Fibroblast of skin of abdomen (primary cell): Measurements from ENCODE around the gene BMP2K.
"Not testable (repeated sequence)": the region's sequence is repeated elsewhere in the genome, so short reads cannot be mapped to it uniquely, and the experiment has no call there.

Source experiments
- DNase-seq: peaks from one replicate; pipeline ENCODE4 v3.0.0-alpha.2; 2013

The BMP2K gene

DNA sequence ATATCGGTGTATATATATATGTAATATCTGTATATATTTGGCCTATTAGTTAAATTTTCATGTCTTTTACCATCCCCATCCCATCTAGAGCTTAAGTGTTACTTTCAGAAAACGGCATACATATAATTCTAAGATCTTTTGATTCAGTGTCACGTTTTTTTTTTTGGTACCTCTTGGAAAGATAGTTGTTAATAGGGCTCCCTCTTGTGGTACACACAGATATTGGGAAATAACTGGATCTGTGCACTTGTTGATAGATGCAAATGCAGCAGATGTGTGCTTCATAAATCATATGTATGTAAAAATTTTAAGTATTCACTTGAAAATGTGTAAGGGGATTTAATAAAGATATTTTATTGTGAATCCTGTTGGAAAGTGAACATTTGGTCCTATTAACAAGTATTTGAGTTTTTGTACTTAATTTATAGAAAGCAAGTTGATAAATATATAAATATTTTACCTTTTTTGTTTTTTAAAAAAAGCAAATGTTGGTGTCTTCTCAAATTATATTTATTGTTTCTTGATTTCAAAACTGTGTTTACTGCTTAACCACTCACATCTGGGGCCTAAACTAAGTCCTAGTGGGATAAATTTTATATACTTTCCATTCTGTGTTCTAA lies 88.4 kb downstream of the BMP2K start:
- peak; percentile 77 for DNase-seq

DNA sequence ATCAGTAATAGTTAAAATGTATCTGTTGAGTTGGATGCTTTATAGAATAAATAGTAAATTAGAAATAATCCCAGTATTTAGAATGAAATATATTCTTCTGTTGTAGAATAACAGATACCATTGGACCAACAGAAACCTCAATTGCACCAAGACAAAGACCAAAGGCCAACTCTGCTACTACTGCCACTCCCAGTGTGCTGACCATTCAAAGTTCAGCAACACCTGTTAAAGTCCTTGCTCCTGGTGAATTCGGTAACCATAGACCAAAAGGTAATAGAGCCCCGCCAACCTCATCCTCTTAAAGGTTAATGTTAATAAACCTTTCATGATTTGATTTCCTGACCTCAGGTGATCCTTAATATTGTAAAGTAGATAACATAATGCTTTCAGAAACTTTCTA lies 89.3 kb downstream of the BMP2K start:
- no peak for DNase-seq

DNA sequence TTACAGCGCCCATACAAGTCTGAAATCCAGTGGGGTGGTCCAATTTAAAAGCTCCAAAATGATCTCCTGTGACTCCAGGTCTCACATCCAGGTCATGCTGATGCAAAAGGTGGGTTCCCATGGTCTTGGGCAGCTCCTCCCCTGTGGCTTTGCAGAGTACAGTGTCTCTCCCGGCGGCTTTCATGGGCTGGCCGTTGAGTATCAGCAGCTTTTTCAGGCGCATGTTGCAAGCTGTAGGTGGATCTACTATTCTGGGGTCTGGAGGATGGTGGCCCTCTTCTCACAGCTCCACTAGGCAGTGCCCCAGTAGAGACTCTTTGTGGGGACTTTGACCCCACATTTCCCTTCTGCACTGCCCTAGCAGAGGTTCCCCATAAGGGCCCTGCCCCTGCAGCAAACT lies 92.6 kb downstream of the BMP2K start:
- not testable (repeated sequence) for DNase-seq

DNA sequence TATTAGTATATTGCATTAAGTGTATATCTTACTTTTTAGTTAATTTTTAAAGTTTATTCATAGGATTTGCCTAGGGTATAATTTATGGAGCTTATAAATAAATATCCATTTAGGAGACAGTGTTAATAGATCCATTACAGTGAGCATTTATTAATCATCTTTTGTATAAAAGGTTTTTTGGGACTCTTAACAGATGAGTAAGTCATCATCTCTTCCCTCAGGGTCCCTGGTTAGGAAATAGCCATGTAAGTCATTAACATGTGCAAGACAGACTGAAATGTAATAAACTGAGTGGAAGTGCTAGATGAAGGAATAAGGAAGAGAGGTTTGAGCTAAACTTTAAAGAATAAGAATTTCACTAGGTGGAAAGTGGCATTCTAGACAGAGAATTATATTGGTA lies 93.9 kb downstream of the BMP2K start:
- no peak for DNase-seq

DNA sequence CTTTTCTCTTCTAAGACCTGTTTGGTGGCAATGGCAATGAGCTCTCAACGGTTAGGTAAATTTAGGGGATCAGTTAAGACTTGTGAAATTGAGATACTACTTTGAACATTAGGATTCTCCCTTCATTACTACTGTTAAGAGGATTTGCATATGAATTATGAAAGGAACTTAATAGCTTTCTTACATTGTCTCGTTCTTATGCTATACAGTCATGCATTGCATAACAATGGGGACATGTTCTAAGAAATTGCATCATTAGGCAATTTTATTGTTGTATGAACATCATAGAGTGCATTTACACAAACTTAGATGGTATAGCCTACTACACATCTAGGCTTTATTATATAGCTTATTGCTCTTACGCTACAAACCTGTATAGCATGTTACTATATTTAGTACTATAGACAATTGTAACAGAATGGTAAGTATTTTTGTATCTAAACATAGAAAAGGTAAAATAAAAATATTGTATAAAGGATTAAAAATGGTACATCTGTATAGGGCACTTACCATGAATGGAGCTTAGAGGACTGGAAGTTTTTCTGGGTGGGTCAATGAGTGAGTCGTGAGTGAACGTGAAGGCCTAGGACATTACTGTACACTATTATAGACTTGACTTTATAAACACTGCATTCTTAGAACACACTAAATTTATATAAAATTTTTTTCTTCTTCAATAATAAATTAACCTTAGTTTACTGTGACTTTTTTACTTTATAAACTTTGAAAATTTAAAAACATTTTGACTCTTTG lies 100.6 kb downstream of the BMP2K start:
- DNase-seq = peak; percentile 10

DNA sequence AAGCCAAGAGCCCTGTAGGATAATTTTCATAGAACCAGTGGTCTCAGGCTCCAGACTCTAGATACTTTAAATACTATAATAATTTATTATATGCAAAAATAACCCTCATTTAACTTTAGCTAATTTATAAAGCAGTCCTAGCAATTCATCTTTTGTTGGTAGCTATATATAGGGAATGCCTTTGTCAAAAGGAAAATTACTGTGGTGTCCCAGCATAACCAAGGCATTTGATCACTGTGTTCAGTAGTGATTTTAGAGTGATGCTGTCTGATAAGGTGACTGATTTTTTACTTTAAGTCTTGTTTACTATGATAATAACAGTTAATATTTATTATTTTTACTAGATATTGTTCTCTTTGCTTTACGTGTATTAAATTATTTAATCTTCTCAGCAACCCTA lies 101.9 kb downstream of the BMP2K start:
- no peak for DNase-seq

DNA sequence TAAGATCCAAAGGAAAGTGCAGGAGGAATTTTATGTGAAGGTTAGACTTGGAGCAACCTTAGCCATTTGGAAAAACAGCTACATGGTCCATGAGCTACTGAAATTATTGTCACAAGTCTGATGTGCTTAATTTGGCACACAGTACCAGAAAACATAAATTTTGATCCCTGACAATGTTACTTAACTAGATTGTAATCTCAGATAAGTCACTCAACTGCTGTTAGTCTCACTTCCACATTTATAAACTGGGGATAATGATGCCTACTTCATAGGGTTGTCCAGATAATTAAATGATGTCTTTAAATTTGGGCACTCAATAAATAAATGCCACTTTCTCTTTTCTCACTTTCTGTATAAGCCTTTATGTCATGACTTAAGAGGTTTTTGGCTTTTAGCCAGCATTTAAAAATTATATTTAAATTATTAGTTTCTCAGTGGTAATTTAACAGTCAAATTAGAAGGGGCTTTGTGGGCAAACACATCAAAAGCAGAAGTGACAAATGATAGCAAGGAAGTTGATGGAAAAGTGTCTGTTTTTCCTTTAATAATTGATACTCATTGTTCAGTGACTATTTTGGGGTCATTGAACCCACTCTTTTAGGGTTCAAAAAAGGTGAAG lies 104.8 kb downstream of the BMP2K start:
- DNase-seq = no peak

DNA sequence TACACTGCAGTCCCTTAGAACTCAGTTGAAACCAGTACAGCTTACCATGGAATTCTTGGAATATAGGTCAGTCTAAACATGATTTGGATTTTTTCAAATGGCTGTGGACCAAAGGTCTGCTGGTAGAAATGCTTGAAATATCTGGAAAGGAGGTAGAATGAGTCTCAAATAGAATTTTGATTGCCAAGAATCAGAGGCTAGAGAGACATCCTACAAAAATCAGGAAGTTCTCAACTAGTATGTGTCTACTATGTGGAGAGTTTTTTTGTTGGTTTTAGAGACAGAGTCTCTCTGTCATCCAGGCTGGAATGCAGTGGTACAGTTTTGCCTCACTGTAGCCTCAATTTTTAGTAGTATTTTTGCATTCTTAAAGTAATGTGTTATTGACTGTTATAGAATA lies 109.4 kb downstream of the BMP2K start:
- peak; percentile 57 for DNase-seq

DNA sequence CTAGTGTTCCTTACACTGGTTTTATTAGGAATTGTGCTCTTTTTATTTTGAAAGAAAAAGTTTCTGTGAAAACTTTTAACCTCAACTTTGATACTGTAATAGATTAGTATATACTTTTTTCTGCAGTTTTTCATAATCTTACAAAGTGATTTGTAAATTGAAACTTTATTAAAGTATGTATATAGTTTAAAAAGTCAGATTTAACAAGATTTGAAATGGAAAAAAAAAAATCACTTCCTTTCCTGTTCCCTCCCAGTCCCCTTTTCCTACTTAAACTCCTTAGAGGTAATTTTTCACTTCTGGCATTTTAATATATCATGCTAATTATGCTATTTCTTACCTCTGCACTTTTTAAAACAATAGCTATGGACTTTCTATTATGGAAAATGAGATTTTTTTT lies 113.8 kb downstream of the BMP2K start:
- DNase-seq = no peak

DNA sequence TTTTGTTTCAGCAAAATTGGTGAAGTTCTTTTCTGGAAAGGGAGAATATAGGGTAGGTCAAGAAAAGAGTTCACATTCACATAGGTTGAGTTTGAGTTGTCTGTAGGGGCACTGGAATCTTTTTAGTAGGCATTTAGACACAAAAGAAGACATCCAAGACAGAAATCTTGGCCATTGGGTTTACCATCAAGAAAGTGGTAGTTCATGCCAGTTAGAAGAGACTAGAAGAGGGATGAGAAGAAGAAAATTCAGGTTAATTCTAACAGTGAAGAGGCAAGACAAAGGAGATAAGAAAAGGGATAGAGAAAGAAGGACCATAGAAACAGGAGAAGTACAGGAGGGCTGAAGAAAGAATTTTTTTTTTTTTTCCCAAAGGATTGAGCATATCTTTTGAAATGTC lies 123.2 kb downstream of the BMP2K start:
- DNase-seq = no peak

DNA sequence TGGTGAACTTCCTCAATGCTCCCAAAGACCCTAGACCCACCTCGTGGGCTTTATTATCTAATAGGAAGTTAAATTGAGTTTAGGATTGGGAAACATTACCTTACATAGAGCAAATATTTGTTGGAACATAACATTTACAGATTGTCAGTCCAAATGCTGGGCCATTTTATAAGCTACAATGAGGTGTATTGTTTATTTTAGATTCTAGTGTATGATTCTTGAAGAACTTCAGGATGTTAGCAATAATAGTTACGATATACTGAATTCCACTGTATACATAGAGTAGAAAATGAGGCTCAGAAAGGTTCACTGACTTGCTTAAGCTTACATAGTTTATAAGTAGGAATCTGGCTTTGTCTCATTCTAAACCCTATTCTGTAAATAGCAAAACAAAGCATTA lies 125.7 kb downstream of the BMP2K start:
- DNase-seq = no peak

DNA sequence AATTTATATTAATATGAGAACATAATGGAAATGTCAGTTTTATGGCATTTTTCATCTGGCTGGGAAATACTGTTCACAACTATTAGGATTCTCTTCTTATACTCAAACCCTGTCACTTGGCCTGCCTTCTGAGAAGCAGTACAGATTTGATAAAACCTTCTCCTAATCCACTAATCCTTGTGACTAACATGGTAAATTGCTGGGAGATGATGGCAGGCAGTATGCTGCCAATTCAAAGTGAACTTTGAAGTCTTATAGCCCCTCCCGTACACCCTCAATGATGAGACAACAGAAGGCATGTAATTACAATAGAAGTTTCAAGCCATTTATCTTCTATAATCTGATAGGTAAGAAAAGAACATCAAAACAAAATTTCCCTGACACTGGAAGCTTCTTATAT lies 126.1 kb downstream of the BMP2K start:
- no peak for DNase-seq

DNA sequence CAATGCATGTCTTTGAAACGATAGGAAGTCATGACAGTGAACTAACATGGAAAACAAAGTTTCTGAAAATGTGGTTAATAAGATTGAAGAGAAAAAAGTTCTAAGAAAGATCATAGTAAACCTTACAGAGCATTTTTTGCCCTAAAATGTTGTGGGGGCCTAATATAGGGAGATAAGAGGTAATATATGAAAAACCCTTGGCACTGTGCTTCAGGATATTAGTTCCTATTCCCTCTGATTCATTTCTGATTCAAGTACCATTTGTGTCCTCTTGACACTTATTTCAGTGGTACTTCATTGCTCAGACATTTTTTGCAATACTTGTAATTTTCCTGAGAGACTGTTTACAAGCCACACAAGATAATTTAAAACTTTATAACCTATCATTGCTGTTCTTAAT lies 128.0 kb downstream of the BMP2K start:
- DNase-seq = no peak

DNA sequence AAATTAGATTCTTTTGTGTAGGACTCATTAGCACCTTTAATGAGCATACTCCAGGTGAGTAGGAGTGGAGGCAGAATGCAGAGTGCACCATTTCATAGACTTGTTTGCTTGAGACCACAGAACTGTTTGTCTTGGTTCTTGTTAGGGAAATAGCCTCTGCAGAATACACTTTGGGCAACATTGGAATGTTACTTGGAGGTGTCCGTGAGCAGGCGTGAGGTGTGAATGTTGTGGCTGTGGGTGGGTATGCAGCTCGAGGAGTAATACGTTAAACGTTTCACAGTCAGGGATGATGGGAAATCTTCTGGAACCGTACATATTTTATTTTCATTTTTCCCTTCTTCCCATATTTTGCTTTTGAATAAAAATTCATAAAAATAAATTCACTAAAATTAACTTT lies 131.5 kb downstream of the BMP2K start:
- DNase-seq = no peak

DNA sequence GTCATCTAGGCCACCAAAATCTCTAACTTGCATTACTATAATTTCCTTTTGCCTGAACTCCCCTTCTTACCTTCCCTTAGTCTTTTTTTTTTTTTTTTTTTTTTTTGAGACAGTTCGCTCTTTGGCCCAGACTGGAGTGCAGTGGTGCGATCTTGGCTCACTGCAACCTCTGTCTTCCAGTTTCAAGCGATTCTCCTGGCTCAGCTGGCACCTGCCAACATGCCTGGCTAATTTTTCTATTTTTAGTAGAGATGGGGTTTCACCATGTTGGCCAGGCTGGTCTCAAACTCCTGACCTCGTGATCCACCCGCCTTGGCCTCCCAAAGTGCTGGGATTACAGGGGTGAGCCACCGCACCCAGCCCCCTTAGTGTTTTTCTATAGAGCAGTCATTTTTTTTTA lies 132.8 kb downstream of the BMP2K start:
- DNase-seq = not testable (repeated sequence)

DNA sequence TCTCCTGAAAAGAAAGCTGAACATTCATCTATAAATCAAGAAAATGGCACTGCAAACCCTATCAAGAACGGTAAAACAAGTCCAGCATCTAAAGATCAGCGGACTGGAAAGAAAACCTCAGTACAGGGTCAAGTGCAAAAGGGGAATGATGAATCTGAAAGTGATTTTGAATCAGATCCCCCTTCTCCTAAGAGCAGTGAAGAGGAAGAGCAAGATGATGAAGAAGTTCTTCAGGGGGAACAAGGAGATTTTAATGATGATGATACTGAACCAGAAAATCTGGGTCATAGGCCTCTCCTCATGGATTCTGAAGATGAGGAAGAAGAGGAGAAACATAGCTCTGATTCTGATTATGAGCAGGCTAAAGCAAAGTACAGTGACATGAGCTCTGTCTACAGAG lies 134.5 kb downstream of the BMP2K start:
- no peak for DNase-seq

DNA sequence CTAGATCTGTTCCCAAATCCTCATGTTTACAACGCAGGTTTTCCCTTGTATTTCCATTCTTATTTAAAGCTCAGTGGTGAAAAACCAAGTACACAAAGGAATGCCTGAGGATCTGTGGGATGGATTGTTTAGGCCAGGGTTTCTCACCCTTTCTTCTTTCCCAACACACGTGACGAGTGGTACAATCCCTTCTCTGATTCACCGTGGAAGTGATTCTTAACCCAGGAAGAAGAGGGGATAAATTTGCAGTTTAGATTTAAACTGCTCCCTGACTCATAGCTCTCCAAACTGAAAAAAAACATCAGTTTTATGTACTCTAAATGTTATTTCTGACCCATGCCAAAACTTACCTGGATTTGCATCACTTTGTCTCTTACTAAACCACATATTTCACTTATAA lies 146.1 kb downstream of the BMP2K start:
- DNase-seq = peak; percentile 44

DNA sequence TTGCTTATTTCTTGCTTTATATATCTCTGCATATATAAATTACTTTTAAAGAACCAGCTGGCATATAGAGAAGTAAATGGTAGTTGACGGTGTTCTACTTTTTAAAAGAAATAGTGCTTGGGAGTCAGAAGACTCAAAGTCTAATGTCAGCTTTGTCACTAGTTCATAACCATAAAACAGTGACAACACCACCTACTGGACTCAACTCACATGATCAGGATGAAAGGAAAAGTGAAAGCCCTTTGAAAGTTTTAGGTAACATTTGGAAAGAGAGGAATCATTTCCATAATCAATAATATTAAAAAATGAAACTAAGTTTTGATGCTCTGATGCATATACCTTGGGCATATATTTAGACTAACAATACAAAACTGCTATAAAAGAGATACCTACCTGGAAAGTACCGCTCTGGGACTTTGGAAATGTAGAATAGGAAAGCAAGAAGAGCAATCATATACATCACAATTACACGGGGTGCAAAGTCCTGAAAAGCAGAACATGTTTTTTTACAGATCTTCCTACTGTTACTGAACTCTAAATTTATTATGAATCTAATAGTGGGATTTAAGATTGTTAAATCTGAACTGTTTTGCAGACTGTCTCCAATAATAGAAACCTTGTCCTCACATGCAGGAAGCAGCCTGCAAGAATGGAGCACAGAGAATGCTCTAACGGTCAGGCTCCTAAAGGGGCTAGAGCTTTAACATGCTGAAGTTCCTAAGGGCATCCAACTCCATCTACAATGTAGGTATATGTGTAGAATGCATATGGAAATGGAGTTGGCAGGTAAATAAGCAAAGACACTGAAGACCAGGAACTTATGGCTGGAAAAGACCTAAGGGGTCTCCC lies 147.5 kb downstream of the BMP2K start:
- DNase-seq = no peak

DNA sequence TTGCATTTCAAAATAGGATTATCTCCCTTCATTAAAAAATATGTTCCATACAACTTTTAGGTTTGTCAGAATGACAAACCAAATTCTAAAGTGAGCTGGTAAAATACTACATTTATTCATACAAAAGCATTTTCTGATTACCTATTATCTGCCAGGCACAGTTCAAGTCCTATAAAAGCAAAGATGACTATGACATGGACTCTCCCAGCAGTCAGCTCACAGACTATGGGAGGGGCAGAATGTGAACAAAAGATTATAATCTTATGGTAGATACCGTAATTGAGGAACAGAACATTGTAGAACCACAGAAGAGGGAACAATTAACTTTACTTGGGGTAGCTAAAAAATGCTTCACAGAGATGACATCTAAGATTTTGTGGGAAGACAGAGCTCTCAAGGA lies 150.7 kb downstream of the BMP2K start:
- no peak for DNase-seq

DNA sequence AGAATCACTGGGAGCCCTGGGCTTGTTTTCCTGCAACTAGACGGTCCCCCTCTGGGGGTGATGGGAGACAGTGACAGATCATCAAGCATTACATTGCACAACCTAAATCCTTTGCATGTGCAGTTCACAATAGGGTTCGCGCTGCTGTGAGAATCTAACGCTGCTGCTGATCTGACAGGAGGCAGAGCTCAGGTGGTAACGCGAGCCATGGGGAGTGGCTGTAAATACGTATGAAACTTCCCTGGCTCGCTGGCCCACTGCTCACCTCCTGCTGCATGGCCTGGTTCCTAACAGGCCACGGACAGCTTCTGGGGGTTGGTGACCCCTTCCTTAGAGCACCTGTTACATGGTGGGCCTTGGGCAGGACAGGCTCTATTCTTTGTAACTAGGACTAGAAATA lies 152.7 kb downstream of the BMP2K start:
- no peak for DNase-seq

DNA sequence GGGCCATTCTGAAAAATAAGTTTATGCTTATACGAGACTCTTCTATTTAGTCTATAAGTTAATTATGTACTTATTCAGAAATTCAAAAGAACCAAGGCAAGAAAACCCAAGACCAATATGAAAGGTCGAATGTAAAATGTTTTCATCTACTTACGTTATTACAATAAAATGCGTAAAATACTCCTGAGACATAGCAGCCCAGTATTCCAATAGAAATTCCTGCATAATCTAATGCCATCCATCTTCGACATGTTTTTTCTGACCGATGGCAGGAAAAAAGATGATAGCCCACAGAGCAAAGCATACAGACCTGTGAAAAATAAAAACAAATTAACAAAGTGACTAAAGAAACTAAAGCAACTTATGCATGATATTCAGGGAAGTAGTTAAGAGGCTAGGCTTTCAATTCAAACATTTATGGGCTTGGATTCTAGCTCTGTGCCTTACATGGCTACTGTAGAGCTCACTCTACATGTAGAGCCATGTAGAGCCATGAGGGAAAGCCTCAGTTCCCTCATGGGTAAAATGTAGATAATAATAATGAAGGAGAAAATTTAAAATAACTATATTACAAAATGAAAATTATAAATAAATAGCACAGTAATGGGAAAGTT lies 154.0 kb downstream of the BMP2K start:
- DNase-seq = no peak

DNA sequence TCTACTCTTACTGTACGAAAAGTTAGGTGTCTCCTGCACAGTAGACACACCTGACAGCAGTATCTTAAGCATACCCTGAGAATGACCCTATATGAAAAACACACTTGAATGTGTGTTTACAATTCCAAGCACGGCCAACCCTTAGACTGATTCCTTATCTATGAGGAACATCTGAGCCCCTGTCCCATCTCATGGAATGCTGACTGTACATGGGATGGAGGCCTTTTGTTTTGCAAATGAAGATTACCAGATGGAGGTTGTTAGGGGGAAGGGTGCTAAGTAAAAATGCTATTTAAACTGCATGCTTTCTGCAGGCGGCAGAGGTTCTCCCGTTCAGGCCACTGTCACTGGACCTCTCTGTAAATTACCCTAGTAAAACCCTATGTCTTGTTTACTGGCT lies 160.8 kb downstream of the BMP2K start:
- no peak for DNase-seq

DNA sequence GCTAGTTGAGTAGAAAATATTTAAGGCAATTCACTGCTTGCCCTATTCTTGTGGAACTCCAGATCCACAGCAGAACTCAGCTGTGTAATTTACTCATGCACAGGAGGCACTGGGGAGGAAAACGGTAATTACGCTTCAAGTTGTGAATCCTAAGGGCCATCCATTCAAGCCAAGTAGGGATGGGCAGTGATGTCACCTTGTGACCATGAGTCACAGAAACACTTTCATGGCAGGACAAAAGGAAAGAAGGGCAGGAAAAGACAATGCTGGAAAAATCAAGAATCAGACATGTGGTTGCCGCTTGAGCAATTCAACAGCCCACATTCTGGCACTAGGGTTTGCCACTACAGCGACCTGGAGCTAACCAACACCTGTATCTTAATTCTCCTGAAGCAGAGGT lies 161.7 kb downstream of the BMP2K start:
- DNase-seq = no peak
